DMS153 treated with DMSO at 0.1 percent for 48 hours (cell line): ENCODE results near the gene ITGAX.
"Not testable (repeated sequence)": the region's sequence is repeated elsewhere in the genome, so short reads cannot be mapped to it uniquely, and the experiment has no call there.

Experiments used
- DNase-seq: peaks from one replicate; lab custom pipeline; 2025; ENCODE audit not compliant: unreplicated experiment; lab: John Stamatoyannopoulos, UW

The ITGAX gene

DNA sequence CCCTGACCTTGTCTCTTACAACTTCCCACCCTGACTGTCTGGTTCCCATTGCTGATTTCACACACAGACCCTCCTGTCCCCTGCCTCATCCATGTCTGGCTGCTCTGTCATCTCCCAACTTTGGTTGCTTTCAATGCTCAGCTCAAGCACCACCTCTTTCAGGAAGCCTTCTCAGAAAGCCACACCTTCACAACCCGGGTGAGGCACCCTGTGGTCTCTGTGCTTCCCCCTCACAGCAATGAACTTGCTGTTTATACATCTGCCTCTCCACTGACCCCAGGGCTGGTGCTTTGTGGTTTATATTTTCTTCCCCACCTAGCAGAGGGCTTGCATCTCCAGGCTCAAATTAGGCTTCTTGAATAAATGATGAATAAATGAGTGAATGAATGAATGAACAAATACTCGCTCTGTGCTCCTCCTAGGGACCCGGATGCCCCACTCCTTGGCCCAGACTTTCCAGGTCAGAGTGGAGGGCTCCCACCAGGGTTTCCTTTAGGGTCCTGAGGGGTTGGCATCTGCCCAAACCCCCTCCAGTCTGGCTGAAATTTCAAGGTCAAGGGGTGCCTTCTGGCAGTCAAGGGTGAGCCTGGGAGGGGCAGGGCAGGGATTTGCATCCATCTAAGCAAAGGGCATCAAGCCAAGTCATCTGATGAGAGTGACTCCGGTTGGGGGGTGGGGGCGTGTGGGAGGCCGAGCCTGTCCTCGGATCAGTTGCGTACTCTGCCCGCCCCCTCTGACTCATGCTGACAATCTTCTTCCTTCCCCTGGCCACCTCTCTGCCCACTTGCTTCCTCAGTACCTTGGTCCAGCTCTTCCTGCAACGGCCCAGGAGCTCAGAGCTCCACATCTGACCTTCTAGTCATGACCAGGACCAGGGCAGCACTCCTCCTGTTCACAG is at the start of gene ITGAX:
Gene ITGAX, plus strand, starts transcription at position 783 of the 898 bp plus-strand sequence. Its CDS starts 79 bp downstream, at position 862.
- DNase-seq = no peak

DNA sequence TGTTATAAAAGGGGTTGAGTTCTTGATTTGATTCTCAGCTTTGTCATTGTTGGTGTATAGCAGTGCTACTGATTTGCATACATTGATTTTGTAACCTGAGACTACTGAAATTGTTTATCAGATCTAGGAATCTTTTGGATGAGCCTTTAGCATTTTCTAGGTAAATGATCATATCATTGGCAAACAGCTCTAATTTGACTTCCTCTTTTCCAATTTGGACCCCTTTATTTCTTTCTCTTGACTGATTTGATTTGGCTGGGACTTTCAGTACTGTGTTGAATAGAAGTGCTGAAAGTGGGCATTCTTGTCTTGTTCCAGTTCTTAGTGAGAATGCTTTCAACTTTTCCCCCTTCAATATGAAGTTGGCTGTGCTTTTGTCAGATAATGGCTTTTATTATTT is 49.8 kb upstream of the ITGAX start:
- DNase-seq = no peak

DNA sequence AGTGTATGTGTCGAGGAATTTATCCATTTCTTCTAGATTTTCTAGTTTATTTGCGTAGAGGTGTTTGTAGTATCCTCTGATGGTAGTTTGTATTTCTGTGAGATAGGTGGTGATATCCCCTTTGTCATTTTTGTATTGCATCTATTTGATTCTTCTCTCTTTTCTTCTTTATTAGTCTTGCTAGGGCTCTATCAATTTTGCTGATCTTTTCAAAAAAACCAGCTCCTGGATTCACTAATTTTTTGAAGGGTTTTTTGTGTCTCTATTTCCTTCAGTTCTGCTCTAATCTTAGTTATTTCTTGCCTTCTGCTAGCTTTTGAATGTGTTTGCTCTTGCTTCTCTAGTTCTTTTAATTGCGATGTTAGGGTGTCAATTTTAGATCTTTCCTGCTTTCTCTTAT is 46.6 kb upstream of the ITGAX start:
- not testable (repeated sequence) for DNase-seq

DNA sequence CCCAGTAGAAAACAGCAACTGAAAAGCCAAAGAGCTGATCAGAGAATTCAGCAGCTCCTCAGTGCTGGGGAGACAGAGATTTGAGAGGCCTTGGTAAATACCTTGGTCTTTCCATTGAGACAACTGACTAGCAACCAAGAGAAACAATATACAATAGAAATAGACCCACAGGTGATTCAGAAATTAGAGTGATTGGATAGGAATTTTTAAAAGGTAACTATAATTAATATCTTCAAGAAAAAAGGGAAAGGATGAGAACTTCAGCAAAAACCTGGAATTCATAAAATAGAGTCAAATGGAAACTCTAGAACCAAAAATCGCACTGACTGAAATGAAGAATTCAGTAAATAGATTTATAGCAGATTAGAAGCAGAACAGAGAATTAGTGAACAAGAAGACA is 32.5 kb upstream of the ITGAX start:
- DNase-seq = no peak

DNA sequence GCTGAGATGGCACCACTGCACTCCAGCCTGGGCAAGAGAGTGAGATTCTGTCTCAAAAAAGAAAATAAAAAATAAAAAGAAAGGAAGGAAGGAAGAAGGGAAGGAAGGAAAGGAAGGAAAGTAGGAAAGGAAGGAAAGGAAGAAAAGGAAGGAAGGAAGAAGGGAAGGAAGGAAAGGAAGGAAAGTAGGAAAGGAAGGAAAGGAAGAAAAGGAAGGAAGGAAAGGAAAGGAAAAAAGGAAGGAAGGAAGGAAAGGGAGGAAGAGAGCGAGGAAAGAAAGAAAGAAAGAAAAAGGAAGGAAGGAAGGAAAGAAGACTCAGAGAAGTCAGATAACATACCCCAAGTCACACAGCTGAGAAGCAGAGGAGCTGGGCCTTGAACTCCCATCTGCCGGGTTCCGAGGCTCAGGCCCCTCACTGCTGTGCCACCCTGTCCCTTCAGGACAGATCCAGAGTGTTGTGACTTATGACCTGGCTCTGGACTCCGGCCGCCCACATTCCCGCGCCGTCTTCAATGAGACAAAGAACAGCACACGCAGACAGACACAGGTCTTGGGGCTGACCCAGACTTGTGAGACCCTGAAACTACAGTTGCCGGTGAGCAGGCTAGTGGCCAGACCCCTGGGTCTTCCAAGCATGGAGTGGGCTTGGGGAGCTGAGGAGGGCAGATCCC is 30.9 kb upstream of the ITGAX start:
- no peak for DNase-seq

DNA sequence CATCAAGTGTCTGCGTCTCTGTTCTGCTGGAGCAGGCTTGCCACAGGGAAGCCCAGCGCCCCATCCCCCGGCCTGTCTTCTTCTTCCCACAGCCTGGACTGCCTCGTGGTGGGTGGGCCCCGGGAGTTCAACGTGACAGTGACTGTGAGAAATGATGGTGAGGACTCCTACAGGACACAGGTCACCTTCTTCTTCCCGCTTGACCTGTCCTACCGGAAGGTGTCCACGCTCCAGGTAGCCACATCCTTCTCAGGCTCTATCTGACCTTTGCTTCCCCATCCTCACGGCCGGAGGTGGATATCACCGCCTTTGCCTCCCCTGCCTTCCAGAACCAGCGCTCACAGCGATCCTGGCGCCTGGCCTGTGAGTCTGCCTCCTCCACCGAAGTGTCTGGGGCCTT is 29.8 kb upstream of the ITGAX start:
- no peak for DNase-seq

DNA sequence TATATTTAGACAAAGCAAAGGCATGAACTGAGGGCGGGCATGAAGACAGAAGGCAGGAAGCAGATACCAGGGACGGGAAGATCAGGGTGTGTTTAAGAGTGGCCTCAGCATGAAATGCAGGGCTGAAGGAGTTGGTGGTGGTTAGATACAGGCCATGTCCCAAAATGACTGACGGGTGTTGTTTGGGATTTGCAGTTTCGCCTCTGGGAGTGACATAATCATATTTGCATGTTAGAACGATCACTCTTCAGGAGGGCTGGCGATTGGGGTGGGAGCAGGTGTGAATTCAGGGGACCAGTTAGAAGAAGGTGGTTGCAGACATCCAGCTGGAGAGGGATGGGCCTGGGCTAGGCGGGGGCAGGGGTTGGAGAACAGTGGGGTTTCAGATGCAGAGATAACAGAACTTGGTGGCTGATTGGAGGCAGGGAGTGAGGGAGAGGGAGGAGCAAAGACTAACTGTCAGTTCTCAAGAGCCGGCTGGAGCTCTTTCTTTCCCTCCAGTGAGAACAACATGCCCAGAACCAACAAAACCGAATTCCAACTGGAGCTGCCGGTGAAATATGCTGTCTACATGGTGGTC is 27.2 kb upstream of the ITGAX start:
- no peak for DNase-seq

DNA sequence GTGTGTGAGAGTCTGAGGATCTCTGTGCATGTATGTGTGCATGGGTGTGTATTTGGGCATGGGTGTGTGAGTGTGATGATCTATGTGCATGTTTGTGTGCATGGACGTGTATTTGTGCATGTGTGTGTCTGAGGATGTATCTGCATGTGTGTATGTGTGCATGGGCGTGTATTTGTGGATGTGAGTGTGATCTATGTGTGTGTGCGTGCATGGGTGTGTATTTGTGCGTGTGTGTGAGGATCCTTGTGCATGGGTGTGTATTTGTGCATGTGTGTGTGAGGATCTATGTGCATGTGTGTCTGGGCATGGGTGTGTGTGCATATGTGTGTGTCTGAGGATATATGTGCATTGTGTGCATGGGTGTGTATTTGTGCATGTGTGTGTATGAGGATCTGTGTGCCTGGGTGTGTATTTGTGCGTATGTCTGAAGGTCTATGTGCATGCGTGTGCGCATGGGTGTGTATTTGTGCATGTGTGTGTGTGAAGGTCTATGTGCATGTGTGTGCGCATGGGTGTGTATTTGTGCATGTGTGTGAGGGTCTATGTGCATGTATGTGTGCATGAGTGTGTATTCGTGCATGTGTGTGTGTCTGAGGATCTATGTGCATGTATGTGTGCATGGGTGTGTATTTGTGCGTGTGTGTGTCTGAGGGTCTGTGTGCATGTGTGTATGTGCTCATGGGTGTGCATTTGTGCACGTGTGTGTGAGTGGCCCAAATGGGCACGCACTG is 26.5 kb upstream of the ITGAX start:
- DNase-seq = no peak

DNA sequence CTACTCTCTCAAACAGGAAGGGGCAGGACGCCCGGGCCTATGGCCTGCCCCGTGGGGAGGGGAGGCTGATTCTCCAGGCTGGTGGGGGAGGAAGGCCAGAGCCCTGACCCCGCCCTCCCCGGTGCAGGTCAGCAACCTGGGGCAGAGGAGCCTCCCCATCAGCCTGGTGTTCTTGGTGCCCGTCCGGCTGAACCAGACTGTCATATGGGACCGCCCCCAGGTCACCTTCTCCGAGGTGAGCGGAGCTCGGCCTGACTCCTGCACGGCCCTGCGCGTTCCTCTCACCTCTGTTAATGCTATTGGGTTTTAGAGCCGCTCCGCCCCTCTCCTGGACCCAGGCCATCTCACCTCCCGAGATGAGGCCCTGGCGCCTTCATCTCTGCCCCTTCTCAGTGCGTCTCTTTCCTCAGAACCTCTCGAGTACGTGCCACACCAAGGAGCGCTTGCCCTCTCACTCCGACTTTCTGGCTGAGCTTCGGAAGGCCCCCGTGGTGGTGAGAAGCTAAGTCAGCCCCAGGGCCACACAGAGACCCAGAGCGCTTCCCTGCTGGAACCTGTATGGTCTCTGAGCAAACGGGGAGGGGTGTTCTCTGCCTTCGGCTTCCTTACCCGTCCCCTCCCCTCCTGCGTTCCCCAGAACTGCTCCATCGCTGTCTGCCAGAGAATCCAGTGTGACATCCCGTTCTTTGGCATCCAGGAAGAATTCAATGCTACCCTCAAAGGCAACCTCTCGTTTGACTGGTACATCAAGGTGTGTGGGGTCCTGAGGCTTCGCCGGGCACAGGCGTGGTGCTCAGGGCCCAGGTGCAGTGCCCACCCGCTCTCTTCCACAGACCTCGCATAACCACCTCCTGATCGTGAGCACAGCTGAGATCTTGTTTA is 25.1 kb upstream of the ITGAX start:
- DNase-seq = no peak

DNA sequence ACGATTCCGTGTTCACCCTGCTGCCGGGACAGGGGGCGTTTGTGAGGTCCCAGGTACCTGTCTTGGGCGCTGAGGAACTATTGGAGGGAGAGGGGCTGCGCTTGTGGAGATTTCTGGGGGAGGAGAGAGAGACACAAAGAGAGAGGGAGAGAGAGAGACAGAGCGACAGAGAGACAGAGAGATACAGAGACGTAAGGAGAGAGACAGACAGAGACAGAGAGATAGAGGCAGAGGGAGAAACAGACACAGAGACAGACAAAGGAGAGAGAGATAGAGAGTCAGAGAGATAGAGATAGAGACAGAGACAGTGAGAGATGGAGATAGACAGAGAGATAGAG is 24.5 kb upstream of the ITGAX start:
- no peak for DNase-seq

DNA sequence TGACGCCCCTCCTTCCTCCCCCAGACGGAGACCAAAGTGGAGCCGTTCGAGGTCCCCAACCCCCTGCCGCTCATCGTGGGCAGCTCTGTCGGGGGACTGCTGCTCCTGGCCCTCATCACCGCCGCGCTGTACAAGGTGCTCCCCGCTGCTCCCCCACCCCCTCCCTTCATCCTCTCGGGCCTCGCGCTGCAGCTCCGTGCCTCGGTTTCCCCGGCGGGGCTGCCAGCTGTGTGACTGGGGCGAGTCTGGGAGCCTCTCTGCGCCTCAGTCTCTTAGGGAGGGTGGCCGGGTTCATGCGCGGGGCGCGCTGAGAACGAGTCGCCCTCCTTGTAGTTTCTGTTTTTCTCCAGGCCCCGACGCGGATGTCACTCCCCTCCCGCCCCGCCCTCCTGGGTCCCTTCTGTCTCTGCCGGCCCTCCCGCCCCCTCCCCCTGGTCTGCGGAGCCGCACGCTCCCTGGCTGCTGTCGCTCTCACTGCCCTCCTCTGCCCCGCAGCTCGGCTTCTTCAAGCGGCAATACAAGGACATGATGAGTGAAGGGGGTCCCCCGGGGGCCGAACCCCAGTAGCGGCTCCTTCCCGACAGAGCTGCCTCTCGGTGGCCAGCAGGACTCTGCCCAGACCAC is 23.7 kb upstream of the ITGAX start:
- no peak for DNase-seq

DNA sequence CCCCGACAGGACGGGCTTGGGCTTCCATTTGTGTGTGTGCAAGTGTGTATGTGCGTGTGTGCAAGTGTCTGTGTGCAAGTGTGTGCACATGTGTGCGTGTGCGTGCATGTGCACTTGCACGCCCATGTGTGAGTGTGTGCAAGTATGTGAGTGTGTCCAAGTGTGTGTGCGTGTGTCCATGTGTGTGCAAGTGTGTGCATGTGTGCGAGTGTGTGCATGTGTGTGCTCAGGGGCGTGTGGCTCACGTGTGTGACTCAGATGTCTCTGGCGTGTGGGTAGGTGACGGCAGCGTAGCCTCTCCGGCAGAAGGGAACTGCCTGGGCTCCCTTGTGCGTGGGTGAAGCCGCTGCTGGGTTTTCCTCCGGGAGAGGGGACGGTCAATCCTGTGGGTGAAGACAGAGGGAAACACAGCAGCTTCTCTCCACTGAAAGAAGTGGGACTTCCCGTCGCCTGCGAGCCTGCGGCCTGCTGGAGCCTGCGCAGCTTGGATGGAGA is 23.1 kb upstream of the ITGAX start:
- DNase-seq = no peak

DNA sequence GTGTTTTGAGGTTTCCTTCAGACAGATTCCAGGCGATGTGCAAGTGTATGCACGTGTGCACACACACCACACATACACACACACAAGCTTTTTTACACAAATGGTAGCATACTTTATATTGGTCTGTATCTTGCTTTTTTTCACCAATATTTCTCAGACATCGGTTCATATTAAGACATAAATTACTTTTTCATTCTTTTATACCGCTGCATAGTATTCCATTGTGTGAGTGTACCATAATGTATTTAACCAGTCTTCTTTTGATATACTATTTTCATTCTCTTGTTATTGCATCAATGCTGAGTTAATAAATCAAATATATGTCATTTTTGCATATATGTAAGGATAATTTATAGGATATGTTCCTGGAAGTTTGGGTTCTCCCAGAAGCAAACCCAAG is 22.4 kb upstream of the ITGAX start:
- no peak for DNase-seq

DNA sequence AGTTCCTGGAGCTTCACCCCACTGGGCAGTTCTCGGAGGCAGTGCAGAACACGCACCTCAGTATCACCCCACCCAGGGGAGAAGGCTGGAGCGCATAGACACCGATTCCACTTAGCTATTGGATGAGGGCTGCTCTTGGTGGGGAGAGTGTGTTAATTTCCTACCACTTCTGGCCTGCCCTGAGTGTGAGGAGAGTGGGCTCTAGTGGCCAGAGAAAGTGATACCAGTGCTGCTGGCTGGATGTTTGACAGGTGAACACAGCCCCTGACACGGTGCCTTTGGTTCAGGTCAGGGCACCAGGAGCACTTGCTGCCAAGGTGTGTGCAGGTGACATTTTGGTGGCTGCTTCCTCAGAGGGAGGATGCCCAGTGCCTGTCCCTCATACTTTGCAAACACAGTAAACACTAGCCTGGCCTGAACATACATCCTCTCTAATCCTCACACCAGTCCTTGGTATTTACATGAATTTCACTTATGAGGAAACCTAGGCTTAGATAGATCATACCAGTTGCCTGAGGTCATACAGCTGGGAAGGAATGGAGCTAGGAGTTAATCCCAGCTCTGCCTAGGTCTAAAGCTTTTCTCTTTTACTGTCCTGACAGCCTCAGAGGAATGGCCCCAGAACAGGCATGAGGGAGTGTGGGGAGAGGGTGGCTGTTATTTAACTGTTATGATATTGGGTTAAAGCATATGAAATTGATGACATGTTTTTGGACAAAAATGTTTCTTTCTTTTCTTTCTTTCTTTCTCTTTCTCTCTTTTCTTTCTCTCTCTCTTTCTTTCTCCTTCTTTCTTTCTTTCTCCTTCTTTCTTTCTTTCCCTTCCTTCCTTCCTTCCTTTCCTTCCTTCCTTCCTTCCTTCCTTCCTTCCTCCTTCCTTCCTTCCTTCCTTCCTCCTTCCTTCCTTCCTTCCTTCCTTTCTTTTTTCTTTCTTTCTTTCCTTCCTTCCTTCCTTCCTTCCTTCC is 21.0 kb upstream of the ITGAX start:
- peak; percentile 5 for DNase-seq

DNA sequence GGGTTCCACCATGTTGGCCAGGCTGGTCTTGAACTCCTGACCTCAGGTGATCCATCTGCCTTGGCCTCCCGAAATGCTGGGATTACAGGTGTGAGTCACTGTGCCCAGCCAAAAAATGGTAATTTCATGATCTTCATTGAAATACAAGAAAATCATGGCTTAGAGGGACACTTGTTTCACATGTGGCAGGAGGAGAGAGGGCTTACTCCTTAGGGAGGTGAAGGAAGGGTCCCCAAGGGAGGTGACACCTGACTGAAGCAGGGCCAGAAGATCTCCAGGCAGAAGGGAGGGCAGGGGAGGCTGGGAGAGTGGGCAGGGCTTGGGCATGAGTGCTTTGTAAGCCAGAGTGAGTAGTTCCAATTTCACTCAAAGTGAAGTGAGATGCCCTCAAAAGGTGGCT is 20.0 kb upstream of the ITGAX start:
- DNase-seq = no peak

DNA sequence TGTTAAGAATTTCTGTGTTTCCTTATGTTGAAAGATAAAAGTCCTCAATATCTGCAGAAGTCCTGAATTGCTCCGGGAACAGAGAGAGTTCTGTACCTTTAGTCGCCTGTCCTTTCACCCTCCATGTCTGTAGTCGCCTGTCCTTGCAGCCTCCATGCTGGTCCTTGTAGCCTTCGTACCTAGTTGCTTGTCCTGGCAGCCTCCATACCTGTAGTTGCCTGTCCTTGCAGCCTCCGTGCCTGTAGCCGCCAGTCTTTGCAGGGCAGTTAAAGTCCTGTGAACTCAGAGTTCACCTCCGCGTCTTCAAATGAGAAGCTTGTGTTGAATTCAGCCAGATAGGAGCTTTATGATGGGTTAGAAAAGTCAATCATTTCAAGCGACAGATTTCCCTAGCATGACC is 19.5 kb upstream of the ITGAX start:
- no peak for DNase-seq

DNA sequence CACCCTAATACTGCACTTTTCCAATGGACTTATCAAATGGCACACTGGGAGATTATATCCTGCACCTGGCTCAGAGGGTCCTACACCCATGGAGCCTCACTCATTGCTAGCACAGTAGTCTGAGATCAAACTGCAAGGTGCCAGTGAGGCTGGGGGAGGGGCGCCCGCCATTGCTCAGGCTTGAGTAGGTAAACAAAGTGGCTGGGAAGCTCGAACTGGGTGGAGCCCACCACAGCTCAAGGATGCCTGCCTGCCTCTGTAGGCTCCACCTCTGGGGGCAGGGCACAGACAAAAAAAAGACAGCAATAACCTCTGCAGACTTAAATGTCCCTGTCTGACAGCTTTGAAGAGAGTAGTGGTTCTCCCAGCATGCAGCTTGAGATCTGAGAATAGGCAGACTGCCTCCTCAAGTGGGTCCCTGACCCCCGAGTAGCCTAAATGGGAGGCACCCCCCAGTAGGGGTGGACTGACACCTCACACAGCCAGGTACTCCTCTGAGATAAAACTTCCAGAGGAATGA is 16.8 kb upstream of the ITGAX start:
- not testable (repeated sequence) for DNase-seq

DNA sequence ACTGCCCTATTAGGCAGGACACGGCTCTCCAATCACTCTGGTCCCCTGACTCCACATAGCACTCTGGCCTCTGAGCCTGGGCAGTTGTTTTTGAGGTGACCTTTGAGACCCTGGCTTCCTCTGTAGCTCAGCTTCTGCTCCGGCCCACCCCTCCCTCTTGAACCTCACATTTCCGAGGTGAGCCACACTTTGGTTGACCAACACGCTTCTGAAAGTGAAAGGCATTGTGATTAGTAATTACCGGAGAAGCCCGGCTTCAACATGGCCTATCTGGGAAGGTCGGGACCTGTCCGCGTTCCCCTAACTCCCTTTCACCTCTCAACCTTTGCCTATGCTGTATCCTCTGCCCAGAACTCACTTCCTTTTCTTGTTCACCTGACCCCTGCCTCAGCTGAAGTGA is 10.3 kb upstream of the ITGAX start:
- DNase-seq = no peak

DNA sequence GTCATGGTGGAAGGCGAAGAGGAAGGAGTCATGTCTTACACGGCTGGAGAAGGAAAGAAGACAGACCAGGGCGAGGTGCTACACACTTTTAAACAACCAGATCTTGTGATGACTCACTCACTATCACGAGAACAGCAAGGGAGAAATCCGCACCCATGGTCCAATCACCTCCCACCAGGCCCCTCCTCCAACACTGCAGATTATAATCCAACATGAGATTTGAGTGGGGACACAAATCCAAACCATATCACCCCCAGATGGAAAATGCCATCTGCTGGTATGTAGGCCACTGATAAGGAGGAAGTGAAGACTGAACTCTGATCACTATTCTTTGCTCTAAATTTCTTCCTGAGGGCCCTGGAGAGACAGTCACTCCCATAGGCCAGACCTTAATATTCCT is 7.5 kb upstream of the ITGAX start:
- DNase-seq = no peak
